ENCODE results near the gene CLPTM1L.

DNA sequence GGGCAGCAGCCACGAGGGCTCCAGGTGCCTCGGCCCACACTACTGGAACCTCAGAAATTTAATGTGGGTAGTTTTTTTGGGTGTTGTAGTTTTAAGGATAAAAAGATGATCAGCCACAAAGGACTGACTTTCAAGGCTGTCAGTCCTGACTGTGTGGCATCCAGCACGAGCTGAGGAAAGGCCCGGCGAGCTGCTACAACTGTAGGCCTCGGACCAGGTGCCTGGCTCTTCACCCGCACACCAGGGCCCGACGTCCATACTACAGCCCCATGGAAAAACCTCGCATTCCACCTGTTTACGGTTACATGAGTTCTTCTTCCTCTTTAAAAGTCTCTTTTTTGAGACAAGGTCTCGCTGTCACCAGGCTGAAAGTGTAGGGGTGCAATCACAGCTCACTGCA, 2.6 kb downstream of the CLPTM1L start:
- TF ChIP-seq, protein P1, sequence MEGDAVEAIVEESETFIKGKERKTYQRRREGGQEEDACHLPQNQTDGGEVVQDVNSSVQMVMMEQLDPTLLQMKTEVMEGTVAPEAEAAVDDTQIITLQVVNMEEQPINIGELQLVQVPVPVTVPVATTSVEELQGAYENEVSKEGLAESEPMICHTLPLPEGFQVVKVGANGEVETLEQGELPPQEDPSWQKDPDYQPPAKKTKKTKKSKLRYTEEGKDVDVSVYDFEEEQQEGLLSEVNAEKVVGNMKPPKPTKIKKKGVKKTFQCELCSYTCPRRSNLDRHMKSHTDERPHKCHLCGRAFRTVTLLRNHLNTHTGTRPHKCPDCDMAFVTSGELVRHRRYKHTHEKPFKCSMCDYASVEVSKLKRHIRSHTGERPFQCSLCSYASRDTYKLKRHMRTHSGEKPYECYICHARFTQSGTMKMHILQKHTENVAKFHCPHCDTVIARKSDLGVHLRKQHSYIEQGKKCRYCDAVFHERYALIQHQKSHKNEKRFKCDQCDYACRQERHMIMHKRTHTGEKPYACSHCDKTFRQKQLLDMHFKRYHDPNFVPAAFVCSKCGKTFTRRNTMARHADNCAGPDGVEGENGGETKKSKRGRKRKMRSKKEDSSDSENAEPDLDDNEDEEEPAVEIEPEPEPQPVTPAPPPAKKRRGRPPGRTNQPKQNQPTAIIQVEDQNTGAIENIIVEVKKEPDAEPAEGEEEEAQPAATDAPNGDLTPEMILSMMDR (conservative IDR thresholded peaks at IDR 0.05 in 1 of 2, IDR thresholded peaks at IDR 0.05 in 1 of 2; ENCODE audit: extremely low read depth in 1 of 2, insufficient read depth in 1 of 2, low read depth in 1 of 2, low read length in 2 of 2) = no peak
- no peak for TF ChIP-seq EZH2 (IDR thresholded peaks at IDR 0.05; ENCODE audit: borderline replicate concordance, low read length)

Measured in mammary epithelial cell (primary cell).